NCI-H1417 treated with DMSO at 0.1 percent for 48 hours (cell line): Measurements from ENCODE around the gene TSPAN9.

Source experiments
- DNase-seq: peaks from one replicate; lab custom pipeline; 2025; lab: John Stamatoyannopoulos, UW

The TSPAN9 gene

GRCh38 chr12:3078086-3078820, 1.1 kb downstream of the TSPAN9 start:
- DNase-seq: no peak

DNA sequence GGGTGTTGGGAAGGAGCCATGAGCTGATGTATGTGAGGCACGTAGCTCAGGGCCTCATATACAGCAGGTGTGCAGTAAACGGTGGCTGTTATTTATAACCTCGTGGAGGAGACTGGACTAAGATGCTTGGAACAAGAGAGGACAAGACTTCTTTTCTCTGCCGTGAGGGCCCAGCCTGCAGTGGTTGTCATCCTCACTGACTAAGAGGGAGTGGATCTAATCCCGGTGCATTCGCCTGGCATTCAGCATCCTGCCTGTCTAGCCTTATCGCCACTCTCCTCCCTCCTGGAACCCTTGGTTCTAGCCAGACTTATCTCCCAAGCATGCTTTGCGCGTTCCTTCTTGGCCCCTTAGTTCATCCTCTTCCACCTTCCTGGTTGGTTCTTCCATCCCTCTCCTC, 3.9 kb downstream of the TSPAN9 start:
- DNase-seq: no peak

DNA sequence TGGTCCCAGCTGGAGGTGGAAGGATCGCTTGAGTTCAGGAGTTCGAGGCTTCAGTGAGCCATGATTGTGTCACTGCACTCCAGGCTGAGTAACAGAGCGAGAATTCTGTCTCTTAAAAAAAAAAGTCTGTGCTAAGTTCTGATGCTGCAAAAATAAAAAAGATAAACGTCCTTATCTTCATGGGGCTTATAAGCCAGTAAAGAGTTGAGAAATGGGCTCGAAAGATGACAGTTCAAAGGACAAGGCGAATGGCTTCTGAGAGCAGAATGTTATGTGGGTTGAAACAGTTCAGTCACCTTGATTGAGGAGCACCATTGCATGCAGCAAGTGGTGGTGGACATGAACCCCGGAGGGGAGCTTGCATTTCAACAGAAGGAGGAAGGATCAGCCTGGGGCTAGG, 4.7 kb downstream of the TSPAN9 start:
- DNase-seq: no peak

GRCh38 chr12:3083241-3083920, 6.2 kb downstream of the TSPAN9 start:
- no peak for DNase-seq

- DNase-seq: no peak
Observed at GRCh38 chr12:3083921-3084347, 6.8 kb downstream of the TSPAN9 start.

GRCh38 chr12:3084742-3085141, 7.6 kb downstream of the TSPAN9 start:
- no peak for DNase-seq

DNA sequence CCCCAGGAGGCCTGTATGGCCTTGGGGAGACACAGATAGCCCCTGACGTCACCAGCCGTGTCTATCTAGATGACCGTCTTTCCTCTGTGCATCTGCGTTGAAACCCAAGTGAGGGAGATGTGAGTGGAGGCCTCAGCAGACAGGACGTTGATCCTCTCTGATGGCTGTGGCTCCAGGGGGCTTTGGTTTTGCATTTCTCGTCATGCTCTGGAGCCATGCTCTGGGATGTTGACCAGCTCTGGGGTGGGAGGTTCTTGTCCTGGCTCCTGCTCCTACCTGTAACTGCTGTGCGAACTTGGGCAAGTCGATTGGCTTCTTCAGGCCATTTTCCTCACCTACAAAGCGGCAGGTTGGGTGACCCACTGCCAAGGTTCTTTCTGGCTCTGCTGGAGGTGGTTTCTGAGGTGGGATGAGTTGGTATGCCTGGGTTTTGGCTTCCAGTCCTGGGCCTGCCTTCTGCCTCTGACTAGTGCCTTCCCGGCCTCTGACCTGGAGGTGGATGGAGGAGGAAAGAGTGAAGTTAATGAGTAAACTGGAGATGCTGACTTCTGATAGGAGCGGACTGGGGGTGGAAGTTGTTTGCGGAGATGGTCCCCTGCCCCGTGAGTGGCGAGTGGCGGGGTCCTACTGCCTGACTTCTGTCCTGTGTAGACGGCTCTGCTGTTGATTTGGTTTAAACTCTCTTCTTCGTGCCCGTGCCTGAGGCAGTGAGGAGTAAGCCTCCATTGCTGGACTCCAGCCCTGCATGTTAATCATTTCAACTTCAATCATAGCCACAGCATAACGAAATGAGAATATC, 8.4 kb downstream of the TSPAN9 start:
- no peak for DNase-seq

- no peak for DNase-seq
Observed at GRCh38 chr12:3086211-3086610, 9.0 kb downstream of the TSPAN9 start.

DNA sequence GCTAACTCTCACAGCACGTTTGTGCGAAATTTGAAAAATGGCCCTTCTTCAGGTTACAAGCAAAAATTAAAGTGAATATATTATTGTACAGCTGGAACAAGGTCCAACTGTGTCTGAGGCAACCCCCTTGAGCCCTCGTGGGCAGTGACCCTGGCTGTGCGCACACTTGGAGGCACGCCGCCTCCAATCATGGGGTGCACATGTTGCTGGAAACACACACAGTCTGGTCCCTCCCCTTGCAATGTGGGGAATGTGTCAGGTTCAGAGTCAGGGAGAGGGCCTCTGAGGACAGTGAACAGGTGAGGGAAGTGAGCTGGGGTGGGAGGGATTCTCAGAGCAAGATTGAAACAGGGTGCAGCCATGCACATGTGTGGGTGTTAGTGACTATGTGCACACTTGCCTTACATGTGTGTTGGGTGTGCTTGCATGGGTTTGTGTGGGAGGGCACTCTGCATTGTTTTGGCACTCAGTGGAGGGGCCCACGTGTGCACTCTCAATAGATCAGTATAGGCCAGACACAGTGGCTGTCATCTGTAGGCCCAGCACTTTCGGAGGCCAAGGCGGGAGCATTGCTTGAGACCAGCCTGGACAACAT, 9.6 kb downstream of the TSPAN9 start:
- DNase-seq: no peak

GRCh38 chr12:3087758-3088650, 10.8 kb downstream of the TSPAN9 start:
- no peak for DNase-seq

GRCh38 chr12:3089588-3089987, 12.4 kb downstream of the TSPAN9 start:
- DNase-seq: no peak

DNA sequence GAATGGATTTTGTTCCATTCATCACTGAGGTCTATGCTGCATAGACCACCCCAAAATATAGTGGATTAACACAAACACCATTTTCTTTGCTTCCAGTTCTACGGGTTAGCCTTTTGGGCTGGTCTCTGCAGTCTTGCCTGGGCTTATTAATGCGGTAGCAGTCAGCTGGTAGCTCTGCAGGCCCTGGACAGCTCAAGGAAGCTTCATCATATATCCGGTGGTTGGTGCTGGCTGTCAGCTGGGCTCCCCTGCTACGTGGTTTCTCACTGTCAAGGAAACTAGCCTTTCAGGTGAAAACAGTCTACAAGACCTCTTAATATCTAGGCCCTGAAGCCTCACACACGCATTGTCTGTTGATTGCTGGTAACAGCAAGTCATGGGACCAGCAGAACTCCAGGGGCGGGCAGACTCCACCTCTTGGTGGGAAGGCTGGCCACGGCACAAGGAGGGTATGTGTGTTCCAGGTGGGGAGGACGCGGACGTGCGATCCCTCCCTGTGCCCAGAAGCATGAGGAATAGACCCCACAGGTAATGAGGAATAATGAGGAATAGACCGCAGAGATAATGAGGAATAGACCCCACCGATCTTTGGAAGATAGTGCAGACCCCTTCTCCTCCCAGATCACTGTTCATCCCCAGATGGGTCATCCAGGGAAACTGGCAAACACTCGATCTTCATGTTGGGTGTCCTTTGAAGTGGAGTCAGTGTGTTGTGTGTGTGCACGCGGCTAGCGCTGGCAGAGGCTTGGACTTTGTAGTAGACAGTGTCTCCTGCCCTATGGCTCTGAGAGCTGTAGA, 13.3 kb downstream of the TSPAN9 start:
- DNase-seq: no peak

DNA sequence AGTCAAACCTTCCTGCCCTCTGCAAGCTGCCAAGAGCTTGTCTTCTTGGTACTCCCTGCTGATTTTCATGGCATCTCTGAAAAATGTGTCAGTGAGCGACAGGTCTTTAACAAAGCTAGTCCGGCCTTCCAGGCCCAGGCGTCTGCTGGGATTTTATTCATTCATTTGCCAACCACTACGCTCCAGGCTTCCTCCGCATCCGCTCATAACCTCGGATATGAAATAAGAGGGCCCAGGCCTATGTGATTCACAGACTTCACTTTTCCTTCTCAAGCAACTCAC, 13.8 kb downstream of the TSPAN9 start:
- DNase-seq: no peak

- no peak for DNase-seq
Observed at GRCh38 chr12:3091382-3092241, 14.4 kb downstream of the TSPAN9 start.

DNA sequence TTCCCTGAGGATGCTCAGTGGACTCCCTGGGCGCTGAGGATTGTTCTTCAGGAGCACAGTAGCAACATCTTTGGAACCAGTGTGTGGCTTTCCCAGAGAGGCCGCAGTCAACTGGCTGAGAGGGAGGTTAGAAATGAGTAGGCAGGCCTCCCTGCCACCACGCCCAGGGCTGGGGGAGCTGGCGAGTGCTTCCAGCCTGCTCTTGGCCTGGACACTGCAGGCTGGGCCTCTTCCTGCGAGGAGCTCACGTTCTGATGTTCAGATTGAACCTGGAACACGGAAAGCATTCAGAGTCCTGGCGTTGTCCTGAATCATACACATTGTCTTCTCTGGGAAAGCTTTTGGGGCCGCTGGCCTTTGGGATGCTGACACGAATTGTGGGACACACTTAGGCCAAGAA, 15.6 kb downstream of the TSPAN9 start:
- no peak for DNase-seq

GRCh38 chr12:3097186-3097804, 20.1 kb downstream of the TSPAN9 start:
- no peak for DNase-seq

- DNase-seq: no peak
Observed at GRCh38 chr12:3097836-3098235, 20.7 kb downstream of the TSPAN9 start.

DNA sequence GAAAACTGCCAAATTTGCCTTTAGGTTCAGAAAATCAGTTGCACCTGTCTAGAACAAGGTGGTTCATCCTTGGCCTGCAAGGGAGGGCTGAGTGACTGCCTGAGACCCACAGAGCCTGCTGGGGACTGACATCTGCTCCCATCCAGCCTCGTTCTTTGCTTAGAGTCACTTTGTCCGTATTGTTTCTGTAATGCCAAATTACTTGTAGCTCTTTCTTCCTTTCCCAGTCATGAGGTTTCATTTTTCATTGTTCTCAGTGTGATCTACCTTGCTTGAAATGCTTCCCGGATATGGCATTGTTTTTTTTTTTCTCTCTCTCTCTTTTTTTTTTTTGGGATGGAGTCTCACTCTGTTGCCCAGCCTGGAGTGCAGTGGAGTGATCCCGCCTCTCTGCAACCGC, 21.3 kb downstream of the TSPAN9 start:
- DNase-seq: no peak

DNA sequence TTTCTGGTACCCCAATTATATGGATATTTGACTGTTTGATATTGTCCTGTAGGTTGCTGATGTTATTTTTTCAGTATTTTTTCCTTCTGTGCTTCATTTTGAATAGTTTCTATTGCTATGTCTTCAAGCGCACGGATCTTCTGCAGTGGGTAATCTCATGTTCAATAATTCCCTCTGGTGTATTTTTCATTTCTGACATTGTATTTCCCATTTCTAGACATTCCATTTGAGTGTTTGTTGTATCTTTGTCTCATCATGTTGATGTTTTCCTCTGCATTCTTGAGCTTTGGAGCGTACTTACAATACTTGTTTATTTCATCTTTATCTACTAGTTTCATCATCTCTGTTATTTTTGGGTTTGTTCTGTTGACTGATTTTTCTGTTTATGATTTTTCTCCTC, 22.0 kb downstream of the TSPAN9 start:
- no peak for DNase-seq
